Measurements from ENCODE around the gene TRIM29. TPM values are rescaled to one million over a fixed set of nuclear protein-coding genes. Genes with fewer than 3 reads are reported as not detected.
A peak's percentile ranks its signal among the peaks of the same experiment; 100 is the strongest.

TRIM29 gene
- total RNA-seq, 1 donor from 2014 or later, result 146 TPM

DNA sequence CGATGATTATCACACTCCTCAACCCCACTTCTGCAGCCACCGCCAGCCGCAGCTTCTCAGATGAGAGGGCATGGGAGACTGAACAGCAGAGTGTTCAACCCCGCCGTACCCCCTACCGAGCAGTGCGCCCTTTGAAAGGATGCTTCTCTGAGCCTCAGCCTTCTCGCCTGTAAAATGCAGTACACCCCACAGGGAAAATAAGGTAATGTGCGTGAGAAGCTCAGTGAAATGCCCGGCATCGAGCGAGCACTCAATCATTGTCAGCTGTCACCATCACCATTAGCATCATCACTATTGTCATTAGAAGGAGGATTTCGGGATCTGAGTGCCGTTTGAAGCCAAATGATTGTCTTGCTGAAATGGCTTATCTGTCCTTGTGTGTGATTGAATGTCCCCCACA, 13.6 kb downstream of the TRIM29 start:
- TF ChIP-seq, protein P1, sequence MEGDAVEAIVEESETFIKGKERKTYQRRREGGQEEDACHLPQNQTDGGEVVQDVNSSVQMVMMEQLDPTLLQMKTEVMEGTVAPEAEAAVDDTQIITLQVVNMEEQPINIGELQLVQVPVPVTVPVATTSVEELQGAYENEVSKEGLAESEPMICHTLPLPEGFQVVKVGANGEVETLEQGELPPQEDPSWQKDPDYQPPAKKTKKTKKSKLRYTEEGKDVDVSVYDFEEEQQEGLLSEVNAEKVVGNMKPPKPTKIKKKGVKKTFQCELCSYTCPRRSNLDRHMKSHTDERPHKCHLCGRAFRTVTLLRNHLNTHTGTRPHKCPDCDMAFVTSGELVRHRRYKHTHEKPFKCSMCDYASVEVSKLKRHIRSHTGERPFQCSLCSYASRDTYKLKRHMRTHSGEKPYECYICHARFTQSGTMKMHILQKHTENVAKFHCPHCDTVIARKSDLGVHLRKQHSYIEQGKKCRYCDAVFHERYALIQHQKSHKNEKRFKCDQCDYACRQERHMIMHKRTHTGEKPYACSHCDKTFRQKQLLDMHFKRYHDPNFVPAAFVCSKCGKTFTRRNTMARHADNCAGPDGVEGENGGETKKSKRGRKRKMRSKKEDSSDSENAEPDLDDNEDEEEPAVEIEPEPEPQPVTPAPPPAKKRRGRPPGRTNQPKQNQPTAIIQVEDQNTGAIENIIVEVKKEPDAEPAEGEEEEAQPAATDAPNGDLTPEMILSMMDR (IDR thresholded peaks at IDR 0.05; ENCODE audit: insufficient read depth, low read length, severe bottlenecking), result no peak
- FAIRE-seq, result peak; percentile 93
- H3K27me3 ChIP-seq (ENCODE audit: control insufficient read depth, insufficient read depth, low read length), result no peaks in the 10 kb centered on the region
- H3K4me3 ChIP-seq (ENCODE audit: low read depth, low read length), result no peak overlapping the region
- no peak for DNase-seq (ENCODE audit: low read depth)
- peaks cover 66% of the 10 kb centered on the region for H3K36me3 ChIP-seq (ENCODE audit: control insufficient read depth, insufficient read depth, low read length)

DNA sequence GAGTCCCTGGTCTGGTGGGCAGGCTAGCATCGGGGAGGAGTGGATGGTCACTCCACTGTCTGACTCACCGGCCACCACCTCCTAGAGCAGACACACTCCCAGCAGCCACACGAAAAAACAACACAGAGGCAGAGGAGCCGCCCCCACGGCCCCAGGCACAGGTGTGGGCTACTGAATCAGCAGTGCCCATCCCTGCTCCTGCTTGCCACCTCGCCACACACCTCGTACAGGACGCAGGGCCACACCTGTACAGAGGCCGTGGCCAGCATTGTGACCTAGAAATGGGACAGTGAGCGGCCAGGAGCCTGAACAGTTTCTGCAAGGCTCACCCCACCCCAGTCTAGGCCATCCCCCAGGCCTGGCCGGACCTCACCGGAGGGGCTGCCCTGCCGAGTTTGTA, 14.0 kb downstream of the TRIM29 start:
- H3K36me3 ChIP-seq (ENCODE audit: control insufficient read depth, insufficient read depth, low read length), result peaks cover 70% of the 10 kb centered on the region
- no peak overlapping the region for H3K4me3 ChIP-seq (ENCODE audit: low read depth, low read length)
- DNase-seq (ENCODE audit: low read depth) (peak; percentile 57), FAIRE-seq (peak; percentile 77)
- H3K27me3 ChIP-seq (ENCODE audit: control insufficient read depth, insufficient read depth, low read length), result no peaks in the 10 kb centered on the region
- TF ChIP-seq, protein P1 (IDR thresholded peaks at IDR 0.05; ENCODE audit: insufficient read depth, low read length, severe bottlenecking), result no peak

DNA sequence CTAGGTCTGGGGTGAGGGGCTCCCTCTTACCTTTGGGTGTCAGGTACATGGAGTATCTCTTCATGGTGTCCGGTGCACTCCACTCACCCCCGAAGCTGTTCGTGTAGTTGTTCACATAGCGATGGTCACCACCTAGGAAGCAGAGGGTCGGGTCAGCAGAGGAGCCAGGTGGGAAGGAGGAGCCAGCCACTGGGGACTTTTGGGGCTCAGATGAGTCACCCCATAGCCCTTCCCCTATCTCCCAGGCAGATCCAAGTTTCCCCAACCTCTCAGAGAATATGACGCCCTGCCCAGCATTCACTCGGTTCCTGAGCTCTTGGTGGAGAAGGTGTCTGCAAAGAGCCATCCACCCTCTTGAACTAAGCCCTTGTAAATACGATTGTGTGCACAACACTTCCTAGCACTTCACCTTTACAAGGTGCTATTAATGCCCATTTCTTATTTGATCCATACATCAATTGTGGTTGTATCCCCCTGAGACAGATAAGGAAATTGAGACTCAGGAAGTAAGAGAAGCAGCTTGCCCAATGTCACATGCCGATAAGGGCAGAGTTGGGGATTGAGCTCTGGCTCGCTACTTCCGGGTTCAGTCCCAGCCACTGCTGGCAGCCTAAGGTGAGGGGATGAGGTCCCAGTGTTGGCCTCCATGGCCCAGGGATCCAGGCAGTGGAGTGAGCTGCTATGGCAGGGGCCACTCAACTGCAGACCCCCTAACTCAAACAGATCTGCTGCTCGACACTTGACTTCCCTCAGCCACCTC, 14.8 kb downstream of the TRIM29 start:
- peak; percentile 7 for FAIRE-seq
- no peak overlapping the region for H3K4me3 ChIP-seq (ENCODE audit: low read depth, low read length)
- TF ChIP-seq, protein P1 (IDR thresholded peaks at IDR 0.05; ENCODE audit: insufficient read depth, low read length, severe bottlenecking), result no peak
- peaks cover 71% of the 10 kb centered on the region for H3K36me3 ChIP-seq (ENCODE audit: control insufficient read depth, insufficient read depth, low read length)
- no peaks in the 10 kb centered on the region for H3K27me3 ChIP-seq (ENCODE audit: control insufficient read depth, insufficient read depth, low read length)
- DNase-seq (ENCODE audit: low read depth), result peak; percentile 40

DNA sequence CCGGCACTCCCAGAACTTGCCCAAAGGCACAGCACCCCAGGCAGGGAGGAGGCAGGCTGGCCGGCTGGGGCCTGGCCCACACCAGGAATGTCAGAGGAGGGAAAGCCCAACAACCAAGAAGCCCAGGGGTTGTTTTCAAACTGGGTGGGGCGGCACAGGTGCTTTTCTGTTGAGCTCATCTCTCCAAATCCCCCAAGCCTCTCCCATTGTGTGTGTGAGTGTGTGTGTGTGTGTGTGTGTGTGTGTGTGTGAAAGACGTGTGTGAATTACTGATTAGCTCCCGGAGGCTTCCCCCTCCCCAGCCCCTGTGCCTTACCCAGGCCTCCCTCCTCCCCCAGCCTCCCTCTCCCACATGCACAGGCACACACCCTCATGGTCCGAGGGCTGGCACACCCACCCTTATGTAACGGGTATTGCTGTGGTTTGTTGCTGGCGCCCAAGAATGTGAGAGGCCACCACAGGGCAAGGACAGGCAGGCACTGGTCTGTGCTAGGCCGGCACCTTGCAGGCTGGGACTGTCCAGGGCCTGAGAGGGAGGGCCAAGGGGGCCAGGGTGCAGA, 15.9 kb downstream of the TRIM29 start:
- TF ChIP-seq, protein P1 (IDR thresholded peaks at IDR 0.05; ENCODE audit: insufficient read depth, low read length, severe bottlenecking), result no peak
- Histone ChIP-seq H3K4me3 (ENCODE audit: low read depth, low read length) (no peak overlapping the region), H3K27me3 (ENCODE audit: control insufficient read depth, insufficient read depth, low read length) (no peaks in the 10 kb centered on the region), H3K36me3 (ENCODE audit: control insufficient read depth, insufficient read depth, low read length) (peaks cover 71% of the 10 kb centered on the region)
- FAIRE-seq (peak; percentile 36), DNase-seq (ENCODE audit: low read depth) (peak; percentile 78)

DNA sequence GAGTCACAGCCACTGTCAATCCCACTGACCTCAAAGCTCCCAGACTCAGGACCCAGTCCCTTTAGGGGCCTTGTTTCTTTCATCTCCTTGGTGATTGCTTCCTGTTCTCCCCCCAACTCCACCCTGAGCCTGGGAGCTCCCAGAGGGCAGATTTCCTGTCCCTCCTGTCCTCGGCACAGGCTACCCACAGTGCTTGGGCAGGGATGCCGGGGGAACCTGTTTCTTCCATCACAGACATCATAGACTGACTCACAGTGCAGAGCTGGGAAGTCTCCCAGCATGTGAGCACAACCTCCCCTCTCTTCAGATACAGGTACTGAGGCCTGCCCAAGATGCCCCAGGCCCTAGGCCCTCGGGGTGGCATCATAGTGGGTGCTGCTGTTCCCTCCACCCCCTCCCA, 16.6 kb downstream of the TRIM29 start:
- H3K4me3 ChIP-seq (ENCODE audit: low read depth, low read length), result no peak overlapping the region

More for the DNA sequence above, 16.6 kb downstream of the TRIM29 start:
- H3K27me3 ChIP-seq (ENCODE audit: control insufficient read depth, insufficient read depth, low read length), result no peaks in the 10 kb centered on the region
- FAIRE-seq (peak; percentile 86), DNase-seq (ENCODE audit: low read depth) (peak; percentile 84)
- H3K36me3 ChIP-seq (ENCODE audit: control insufficient read depth, insufficient read depth, low read length), result peaks cover 69% of the 10 kb centered on the region
- TF ChIP-seq, protein P1 (IDR thresholded peaks at IDR 0.05; ENCODE audit: insufficient read depth, low read length, severe bottlenecking), result no peak

Measured in bronchial epithelial cell (primary cell).